ENCODE measurements around the gene DYSF.

DYSF gene

DNA sequence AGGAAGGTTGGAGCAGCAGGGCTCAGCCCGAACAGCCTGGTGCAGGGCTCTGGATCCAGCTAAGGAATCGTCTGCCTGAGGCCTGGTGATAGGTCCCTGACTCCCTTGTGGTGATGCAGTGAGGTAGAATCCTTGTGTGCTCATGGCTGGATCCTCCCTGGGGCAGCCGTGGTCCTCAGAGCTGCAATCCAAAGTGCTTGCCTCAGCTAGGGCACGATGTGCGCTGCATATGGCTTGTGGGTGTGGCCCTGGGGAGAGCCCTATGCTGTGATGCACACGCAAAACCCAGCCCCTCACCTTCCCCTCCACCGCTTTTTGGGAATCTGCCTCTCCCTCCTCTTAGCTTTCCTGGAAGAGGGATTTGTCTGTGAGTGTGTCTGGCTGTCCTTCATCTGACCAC, 142.2 kb downstream of the DYSF start:
- no peak for TF ChIP-seq SIN3A (IDR thresholded peaks at IDR 0.05; ENCODE audit: borderline replicate concordance, insufficient read depth, low read length)
- TF ChIP-seq, protein P1, sequence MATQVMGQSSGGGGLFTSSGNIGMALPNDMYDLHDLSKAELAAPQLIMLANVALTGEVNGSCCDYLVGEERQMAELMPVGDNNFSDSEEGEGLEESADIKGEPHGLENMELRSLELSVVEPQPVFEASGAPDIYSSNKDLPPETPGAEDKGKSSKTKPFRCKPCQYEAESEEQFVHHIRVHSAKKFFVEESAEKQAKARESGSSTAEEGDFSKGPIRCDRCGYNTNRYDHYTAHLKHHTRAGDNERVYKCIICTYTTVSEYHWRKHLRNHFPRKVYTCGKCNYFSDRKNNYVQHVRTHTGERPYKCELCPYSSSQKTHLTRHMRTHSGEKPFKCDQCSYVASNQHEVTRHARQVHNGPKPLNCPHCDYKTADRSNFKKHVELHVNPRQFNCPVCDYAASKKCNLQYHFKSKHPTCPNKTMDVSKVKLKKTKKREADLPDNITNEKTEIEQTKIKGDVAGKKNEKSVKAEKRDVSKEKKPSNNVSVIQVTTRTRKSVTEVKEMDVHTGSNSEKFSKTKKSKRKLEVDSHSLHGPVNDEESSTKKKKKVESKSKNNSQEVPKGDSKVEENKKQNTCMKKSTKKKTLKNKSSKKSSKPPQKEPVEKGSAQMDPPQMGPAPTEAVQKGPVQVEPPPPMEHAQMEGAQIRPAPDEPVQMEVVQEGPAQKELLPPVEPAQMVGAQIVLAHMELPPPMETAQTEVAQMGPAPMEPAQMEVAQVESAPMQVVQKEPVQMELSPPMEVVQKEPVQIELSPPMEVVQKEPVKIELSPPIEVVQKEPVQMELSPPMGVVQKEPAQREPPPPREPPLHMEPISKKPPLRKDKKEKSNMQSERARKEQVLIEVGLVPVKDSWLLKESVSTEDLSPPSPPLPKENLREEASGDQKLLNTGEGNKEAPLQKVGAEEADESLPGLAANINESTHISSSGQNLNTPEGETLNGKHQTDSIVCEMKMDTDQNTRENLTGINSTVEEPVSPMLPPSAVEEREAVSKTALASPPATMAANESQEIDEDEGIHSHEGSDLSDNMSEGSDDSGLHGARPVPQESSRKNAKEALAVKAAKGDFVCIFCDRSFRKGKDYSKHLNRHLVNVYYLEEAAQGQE (IDR thresholded peaks at IDR 0.05; ENCODE audit: insufficient read depth in 1 of 2, low read depth in 2 of 2, low read length in 2 of 2) = no peak

DNA sequence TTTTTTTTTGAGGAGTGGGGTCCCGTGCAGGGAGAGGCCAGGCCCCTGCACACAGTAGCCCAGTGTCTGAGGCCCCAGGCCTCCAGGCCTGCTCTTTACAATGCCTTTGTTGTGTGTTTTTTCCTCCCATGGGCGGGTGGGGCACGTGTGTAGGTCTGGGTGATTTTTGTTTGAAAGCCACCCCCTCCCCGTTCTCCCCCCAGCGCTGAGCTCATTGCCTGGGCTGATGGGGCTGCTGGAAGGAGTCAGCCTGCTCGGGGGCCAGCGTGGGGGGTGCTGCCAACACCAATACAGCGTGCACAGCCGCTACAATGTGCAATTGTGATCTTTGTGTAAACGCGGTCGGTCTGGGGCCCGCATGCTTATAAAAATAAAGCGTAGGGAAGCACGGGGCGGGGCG, 142.7 kb downstream of the DYSF start:
- no peak for TF ChIP-seq FOXP2 (optimal IDR thresholded peaks at IDR 0.05; ENCODE audit: borderline replicate concordance, extremely low read depth, extremely low read length, insufficient read depth)

GRCh38 chr2:71597756-71598155, 144.4 kb downstream of the DYSF start:
- no peak for TF ChIP-seq POLR2AphosphoS5 (IDR thresholded peaks at IDR 0.05; ENCODE audit: low read depth, low read length)
- TF ChIP-seq, protein P1 (IDR thresholded peaks at IDR 0.05; ENCODE audit: insufficient read depth in 1 of 2, low read depth in 2 of 2, low read length in 2 of 2) = no peak
- TF ChIP-seq TAF1 (IDR thresholded peaks at IDR 0.05; ENCODE audit: borderline replicate concordance, insufficient read depth, low read length) = no peak
- no peak for TF ChIP-seq SIN3A (IDR thresholded peaks at IDR 0.05; ENCODE audit: borderline replicate concordance, insufficient read depth, low read length)
- no peak for TF ChIP-seq FOXP2 (optimal IDR thresholded peaks at IDR 0.05; ENCODE audit: borderline replicate concordance, extremely low read depth, extremely low read length, insufficient read depth)

DNA sequence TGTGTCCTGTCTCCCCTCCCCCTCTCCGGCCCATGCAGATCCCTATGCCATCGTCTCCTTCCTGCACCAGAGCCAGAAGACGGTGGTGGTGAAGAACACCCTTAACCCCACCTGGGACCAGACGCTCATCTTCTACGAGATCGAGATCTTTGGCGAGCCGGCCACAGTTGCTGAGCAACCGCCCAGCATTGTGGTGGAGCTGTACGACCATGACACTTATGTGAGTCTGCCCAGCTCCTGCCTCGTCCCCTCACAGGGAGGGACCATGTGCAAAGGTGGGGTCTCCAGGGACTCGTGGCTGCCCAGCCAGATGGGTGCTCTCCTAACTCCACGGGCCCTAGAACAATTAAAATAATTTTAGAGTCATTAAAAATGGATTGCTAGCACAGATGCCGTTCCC, 145.2 kb downstream of the DYSF start:
- TF ChIP-seq FOXP2 (optimal IDR thresholded peaks at IDR 0.05; ENCODE audit: borderline replicate concordance, extremely low read depth, extremely low read length, insufficient read depth) (no peak), SIN3A (IDR thresholded peaks at IDR 0.05; ENCODE audit: borderline replicate concordance, insufficient read depth, low read length) (no peak), TAF1 (IDR thresholded peaks at IDR 0.05; ENCODE audit: borderline replicate concordance, insufficient read depth, low read length) (no peak), POLR2AphosphoS5 (IDR thresholded peaks at IDR 0.05; ENCODE audit: low read depth, low read length) (no peak)
- TF ChIP-seq, protein P1 (IDR thresholded peaks at IDR 0.05; ENCODE audit: insufficient read depth in 1 of 2, low read depth in 2 of 2, low read length in 2 of 2) = no peak

GRCh38 chr2:71599038-71599437, 145.7 kb downstream of the DYSF start:
- no peak for TF ChIP-seq SIN3A (IDR thresholded peaks at IDR 0.05; ENCODE audit: borderline replicate concordance, insufficient read depth, low read length)
- TF ChIP-seq, protein P1 (IDR thresholded peaks at IDR 0.05; ENCODE audit: insufficient read depth in 1 of 2, low read depth in 2 of 2, low read length in 2 of 2) = no peak
- no peak for TF ChIP-seq POLR2AphosphoS5 (IDR thresholded peaks at IDR 0.05; ENCODE audit: low read depth, low read length)

Measured in PFSK-1 (cell line).